HG02678 (cell line): ENCODE data around the gene MUC5AC.
"Not testable (repeated sequence)": the region's sequence is repeated elsewhere in the genome, so short reads cannot be mapped to it uniquely, and the experiment has no call there.

Experiments
- ATAC-seq: cut with Tn5 transposase; IDR thresholded peaks from one replicate; pipeline ENCODE4 v1.9.1; 2021; ENCODE audit warnings: mild to moderate bottlenecking, moderate library complexity; ENCODE audit not compliant: unreplicated experiment

MUC5AC gene

GRCh38 chr11:1140642-1141490, 16.9 kb upstream of the MUC5AC start:
- ATAC-seq = no peak

DNA sequence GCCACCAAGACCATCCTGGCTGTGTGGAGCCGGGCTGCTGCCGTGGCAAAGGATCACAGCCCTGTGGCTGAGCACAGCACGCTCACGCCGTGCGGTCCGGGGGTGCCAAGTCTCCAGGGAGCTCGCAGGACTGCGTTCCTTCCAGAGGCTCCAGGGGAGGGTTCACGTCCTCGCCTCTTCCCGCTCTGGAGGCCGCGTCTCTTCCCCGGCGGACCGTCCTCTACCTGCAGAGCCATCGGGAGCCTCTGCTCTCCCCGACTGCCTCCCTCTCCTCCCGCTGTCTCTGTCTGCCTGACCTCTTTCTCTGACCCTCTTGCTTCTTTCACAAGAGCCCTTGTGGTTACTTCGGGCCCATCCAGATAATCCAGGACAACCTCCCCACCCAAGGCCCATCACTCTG, 11.4 kb upstream of the MUC5AC start:
- no peak for ATAC-seq

- ATAC-seq = no peak
Measured at GRCh38 chr11:1147792-1148191, 10.0 kb upstream of the MUC5AC start.

- no peak for ATAC-seq
Measured at GRCh38 chr11:1148752-1149180, 9.0 kb upstream of the MUC5AC start.

DNA sequence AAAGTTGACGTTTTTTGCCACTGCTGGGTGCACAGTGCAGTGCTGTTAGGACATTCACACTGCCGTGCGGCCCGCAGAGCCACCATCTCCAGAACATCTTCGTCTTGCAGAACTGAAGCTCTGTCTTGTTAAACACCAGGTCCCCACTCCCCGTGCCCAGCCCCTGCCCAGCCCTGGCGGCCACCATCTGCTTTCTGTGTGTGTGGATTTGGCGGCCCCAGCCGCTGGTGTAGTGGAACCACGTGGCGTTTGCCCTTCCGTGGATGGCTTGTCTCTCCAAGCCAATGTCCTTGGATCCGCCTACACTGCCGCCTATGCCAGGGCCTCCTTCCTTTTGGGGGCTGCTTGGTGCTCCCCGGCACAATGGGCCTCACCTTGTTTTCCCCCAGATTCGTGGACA, 8.2 kb upstream of the MUC5AC start:
- ATAC-seq = no peak

DNA sequence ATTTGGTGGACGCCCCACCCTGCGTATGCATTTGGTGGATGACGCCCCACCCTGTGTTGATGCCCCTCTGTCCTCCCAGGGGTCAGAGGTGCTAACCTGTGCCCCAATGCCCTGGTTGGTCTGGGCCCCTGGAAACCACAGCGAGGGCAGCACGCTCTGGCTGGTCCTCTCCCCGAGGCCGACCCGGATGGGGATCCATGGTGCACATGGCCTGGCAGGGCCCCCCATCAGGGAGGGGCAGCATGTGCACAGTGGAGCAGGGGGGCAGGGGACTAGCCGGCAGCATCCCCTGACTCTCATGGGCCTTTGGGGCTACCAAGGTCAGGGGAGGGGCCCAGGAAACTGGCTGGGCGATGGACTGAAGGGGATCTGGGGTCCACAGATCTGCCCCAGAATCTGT, 7.6 kb upstream of the MUC5AC start:
- no peak for ATAC-seq

- ATAC-seq = no peak
Measured at GRCh38 chr11:1150769-1151365, 6.9 kb upstream of the MUC5AC start.

DNA sequence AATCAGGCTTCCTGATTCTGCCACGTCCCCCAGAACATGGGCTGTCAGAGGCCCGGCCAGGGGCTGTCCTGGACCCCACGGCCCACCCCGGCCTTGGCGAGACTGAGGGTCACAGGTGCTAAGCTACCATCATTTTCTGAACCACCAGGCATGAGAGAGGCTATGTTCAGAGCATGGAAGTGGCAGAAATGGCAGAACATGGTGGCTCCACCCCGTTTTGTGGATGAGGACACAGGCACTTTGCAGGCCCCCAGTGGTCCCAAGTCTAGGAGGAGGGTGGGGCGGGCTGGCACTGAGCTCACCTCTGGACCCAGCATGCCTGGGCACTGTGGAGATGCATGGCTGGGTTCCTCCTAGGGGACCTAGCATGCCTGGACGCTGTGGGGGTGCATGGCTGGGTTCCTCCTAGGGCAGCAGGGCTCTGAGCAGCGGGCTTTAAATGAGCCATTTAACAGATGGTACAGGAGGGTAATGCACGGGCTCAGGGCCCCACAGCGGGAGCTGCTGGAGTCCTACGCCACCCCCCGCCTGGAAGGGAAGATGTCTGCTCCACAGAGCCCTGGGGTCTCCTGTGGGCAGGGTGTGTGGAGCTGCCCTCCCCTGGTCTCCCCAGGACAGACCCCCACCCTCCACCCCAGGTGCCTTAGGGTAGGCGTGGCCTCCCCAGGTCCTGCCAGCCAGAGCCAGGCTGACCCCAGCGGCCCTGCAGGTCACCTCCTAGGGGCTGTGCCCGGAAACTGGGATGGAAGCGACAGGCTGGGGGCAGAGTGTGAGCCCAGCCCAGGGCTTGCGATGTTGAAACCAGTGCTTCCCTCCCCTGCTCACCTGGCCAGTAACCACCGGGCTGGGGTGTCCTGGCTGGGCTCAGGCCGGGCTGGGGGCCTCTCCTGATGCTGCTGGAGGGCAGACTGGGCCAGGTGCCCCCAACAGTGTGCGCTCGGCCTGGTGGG, 6.1 kb upstream of the MUC5AC start:
- ATAC-seq = no peak

DNA sequence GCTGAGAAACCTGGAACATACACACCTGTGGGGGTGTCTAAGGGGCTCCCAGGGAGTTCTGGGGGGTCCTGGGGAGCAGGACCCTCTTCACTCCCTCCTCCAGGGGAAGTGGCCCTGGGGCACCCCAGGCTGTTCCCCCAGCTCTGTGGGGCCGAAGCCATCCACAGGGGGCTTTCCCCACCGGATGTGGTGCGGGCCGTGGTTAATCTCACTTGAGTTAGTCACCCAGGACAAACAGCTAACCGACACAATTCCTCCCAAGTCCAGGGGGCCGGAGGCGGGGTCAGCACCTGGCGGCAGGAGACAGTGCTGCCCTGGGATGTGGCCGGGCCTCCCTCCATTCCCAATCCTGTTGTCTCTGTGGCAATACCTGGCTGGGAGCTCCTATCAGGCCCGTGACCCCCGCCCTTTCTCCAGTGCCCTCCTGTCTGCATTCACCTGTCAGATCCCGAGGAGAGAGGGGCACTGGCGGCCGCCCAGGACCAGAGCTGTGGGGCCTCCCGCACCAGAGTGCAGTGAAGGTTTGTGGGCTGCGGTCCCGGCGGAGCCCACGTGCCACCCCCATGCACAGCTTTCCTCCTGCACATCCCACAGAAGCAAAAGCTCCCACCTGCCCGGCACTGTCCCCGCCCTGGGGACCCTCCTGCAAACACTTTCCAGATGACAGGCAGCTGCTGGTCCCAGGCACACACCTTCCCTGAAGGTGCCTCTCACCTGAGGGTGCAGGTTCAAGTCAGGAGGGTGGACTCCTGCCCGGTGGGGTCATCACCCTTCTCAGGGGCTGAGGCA, 5.2 kb upstream of the MUC5AC start:
- ATAC-seq = no peak

- ATAC-seq = no peak
Measured at GRCh38 chr11:1153105-1153950, 4.4 kb upstream of the MUC5AC start.

GRCh38 chr11:1153951-1154493, 3.7 kb upstream of the MUC5AC start:
- ATAC-seq = no peak

DNA sequence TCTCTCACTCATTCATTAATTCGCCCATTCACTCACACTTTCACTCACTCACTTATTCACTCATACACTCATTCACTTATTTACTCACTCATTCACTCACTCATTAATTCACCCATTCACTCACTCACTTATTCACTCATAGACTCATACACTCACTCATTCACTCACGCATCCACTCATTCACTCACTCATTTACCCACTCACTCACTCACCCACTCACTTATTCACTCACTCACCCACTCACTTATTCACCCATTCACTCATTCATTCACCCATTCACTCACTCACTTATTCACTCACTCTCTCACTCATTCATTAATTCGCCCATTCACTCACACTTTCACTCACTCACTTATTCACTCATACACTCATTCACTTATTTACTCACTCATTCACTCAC, 3.1 kb upstream of the MUC5AC start:
- not testable (repeated sequence) for ATAC-seq

GRCh38 chr11:1155274-1155693, 2.5 kb upstream of the MUC5AC start:
- ATAC-seq = no peak

DNA sequence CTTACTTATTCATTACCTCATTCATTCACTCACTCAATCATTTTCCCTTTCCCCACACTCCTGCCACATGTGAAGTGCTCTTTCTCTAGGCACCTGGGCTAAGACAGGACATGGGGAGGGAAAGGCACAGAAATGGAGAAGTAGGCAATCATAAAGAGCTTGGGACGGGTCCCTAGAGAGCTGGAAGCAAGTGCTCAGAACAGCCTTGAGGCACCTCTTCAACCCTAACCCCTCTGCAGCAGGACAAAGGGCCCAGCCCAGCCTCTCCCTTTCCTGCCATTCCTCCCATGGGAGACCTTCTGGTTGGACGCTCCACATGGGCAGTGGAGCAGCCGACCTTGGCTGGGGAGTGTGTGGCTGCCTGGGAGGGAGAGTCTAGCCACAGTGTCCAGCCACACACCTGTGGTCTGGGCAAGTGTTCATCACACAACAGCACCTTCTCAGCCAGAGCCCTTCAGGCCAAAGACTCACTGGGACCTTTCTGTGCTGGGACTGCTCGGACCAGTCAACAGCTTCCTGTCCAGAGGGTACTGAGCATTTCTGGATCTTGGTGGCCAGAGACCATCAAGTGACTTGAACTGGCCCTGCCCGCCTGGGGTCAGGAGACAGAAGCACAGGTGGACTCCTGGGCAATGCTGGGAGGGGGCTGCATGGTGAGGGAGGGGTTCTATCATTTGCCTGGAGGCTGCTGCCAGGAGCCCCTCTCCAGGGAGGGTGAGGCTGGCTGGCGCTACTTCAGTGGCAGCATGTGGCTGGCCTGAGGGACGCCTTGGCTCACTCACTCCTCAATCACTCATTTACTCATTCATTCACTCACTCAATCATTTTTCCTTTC, 1.0 kb upstream of the MUC5AC start:
- ATAC-seq = no peak

DNA sequence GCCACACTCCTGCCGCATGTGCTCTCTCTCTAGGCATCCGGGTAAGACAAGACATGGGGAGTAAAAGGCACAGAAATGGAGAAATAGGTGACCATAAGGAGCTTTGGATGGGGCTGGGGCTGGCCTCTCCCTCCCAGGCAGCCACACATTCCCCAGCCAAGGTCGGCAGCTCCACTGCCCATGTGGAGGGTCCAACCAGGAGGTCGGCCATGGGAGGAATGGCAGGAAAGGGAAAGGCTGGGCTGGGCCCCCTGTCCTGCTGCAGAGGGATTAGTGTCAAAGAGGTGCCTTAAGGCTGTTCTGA, 460 bp upstream of the MUC5AC start:
- ATAC-seq = no peak

- no peak for ATAC-seq
Measured at GRCh38 chr11:1158681-1159487, 1.1 kb downstream of the MUC5AC start.

DNA sequence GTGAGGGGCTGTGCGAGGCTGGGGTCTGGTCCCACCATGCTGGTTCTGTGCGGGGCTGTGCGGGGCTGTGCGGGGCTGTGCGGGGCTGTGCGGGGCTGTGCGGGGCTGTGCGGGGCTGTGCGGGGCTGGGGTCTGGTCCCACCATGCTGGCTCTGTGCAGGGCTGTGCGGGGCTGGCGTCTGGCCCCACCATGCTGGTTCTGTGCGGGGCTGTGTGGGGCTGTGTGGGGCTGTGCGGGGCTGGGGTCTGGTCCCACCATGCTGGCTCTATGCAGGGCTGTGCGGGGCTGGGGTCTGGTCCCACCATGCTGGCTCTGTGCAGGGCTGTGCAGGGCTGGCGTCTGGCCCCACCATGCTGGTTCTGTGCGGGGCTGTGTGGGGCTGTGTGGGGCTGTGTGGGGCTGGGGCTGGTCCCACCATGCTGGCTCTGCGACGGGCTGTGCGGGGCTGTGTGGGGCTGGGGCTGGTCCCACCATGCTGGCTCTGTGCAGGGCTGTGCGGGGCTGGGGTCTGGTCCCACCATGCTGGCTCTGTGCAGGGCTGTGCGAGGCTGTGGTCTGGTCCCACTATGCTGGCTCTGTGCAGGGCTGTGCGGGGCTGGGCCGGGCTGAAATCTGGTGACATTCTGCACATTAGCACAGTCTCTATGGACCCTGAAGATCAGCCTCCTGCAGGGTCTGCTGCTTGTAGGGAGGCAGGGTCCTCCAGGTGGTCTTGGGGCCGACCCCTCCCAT, 1.9 kb downstream of the MUC5AC start:
- not testable (repeated sequence) for ATAC-seq
